IMR-90 (cell line): Measurements from ENCODE around the gene PBOV1. TPM values are rescaled to one million over a fixed set of nuclear protein-coding genes. Genes with fewer than 3 reads are reported as not detected.

Experiments used
- ATAC-seq: fragments of 200-7000 bp; cut with Tn5 transposase; 2 replicates; pipeline ENCODE4 v1.9.1; 2020; ENCODE audit warnings: low read depth, mild to moderate bottlenecking, moderate library complexity
- BruUV-seq: library from RNA; stranded (reverse); fragments of 400-500 nt; replicated peaks from 2 replicates; lab custom pipeline; 2021; lab: Mats Ljungman, UMichigan
- CTCF ChIA-PET: fragments of 300-600 bp; formaldehyde crosslinking; extraction: SDS; loops from one replicate; lab custom pipeline; 2021; ENCODE audit warnings: antibody characterized with exemption; lab: Yijun Ruan, JAX
- POLR2A ChIA-PET: fragments of 300-600 bp; sonication (Branson Sonifier 250); formaldehyde crosslinking; loops from one replicate; lab custom pipeline; 2022; ENCODE audit warnings: antibody characterized with exemption; ENCODE audit not compliant: unreplicated experiment; lab: Charles Lee
- DNase-seq: peaks from one replicate; pipeline ENCODE4 v3.0.0; 2013
- H2AFZ ChIP-seq: replicated peaks from 2 replicates; pipeline ENCODE3; 2013; ENCODE audit warnings: low read length, mild to moderate bottlenecking; ENCODE audit not compliant: poor library complexity
- H2AK5ac ChIP-seq: 2 replicates; pipeline ENCODE4 v1.6.1; 2013; ENCODE audit warnings: low read depth, low read length, inconsistent platforms
- H2AK9ac ChIP-seq: replicated peaks from 2 replicates; pipeline ENCODE3; 2013; ENCODE audit warnings: mild to moderate bottlenecking, low read depth, low read length, moderate library complexity; ENCODE audit not compliant: poor library complexity
- H2BK120ac ChIP-seq: 2 replicates; pipeline ENCODE4 v1.6.1; 2013; ENCODE audit warnings: low read depth, low read length, inconsistent platforms
- H2BK15ac ChIP-seq: 3 replicates; pipeline ENCODE4 v1.6.1; 2013; ENCODE audit warnings: low read depth, low read length, inconsistent platforms
- H2BK20ac ChIP-seq: 2 replicates; pipeline ENCODE4 v1.6.1; 2013; ENCODE audit warnings: low read depth, mild to moderate bottlenecking, inconsistent platforms, low read length, moderate library complexity
- H2BK5ac ChIP-seq: 2 replicates; pipeline ENCODE4 v1.6.1; 2013; ENCODE audit warnings: mild to moderate bottlenecking, low read depth, low read length, inconsistent platforms; ENCODE audit not compliant: poor library complexity, severe bottlenecking
- H3K14ac ChIP-seq: replicated peaks from 2 replicates; pipeline ENCODE4 v1.6.1; 2013; ENCODE audit warnings: low read depth, low read length, inconsistent platforms
- H3K18ac ChIP-seq: 2 replicates; pipeline ENCODE4 v1.6.1; 2013; ENCODE audit warnings: low read depth, low read length, control low read depth
- H3K23ac ChIP-seq: 2 replicates; pipeline ENCODE4 v1.6.1; 2013; ENCODE audit warnings: low read depth, low read length, inconsistent platforms
- H3K27ac ChIP-seq: 2 replicates; pipeline ENCODE4 v1.5.1; 2013; ENCODE audit warnings: mild to moderate bottlenecking, control low read depth, low read length; ENCODE audit not compliant: insufficient read depth
- H3K27me3 ChIP-seq: 2 replicates; pipeline ENCODE4 v1.6.1; 2013; ENCODE audit warnings: low read length; ENCODE audit not compliant: control insufficient read depth, insufficient read depth
- H3K36me3 ChIP-seq: 2 replicates; pipeline ENCODE4 v1.6.1; 2013; ENCODE audit warnings: low read length, mixed read lengths; ENCODE audit not compliant: control insufficient read depth, insufficient read depth
- H3K4ac ChIP-seq: 2 replicates; pipeline ENCODE4 v1.6.1; 2013; ENCODE audit warnings: low read depth, low read length, inconsistent platforms
- H3K4me1 ChIP-seq: 2 replicates; pipeline ENCODE4 v1.6.1; 2013; ENCODE audit warnings: low read length, mixed read lengths; ENCODE audit not compliant: control insufficient read depth, insufficient read depth
- H3K4me2 ChIP-seq: 2 replicates; pipeline ENCODE4 v1.6.1; 2013; ENCODE audit warnings: low read depth, mild to moderate bottlenecking, control low read depth, low read length, moderate library complexity
- H3K4me3 ChIP-seq: 2 replicates; pipeline ENCODE4 v1.5.1; 2013; ENCODE audit warnings: low read depth, mild to moderate bottlenecking, control low read depth, low read length, moderate library complexity; ENCODE audit not compliant: insufficient read depth
- H3K56ac ChIP-seq: 2 replicates; pipeline ENCODE4 v1.6.1; 2013; ENCODE audit warnings: low read length, inconsistent platforms; ENCODE audit not compliant: insufficient read depth; ENCODE audit errors: extremely low read depth
- H3K79me1 ChIP-seq, 2 experiments: 2 replicates each; pipeline ENCODE4 v1.6.1; 2013; ENCODE audit warnings: low read length in 2 of 2, inconsistent platforms in 1 of 2, low read depth in 1 of 2
- H3K9ac ChIP-seq: 2 replicates; pipeline ENCODE4 v1.6.1; 2013; ENCODE audit warnings: low read depth, low read length, control low read depth
- H3K9me1 ChIP-seq: 2 replicates; pipeline ENCODE4 v1.6.1; 2013; ENCODE audit warnings: low read length, inconsistent platforms; ENCODE audit not compliant: insufficient read depth
- H3K9me3 ChIP-seq: 2 replicates; pipeline ENCODE4 v1.6.1; 2013; ENCODE audit warnings: low read length; ENCODE audit not compliant: control insufficient read depth, insufficient read depth
- H4K20me1 ChIP-seq: 2 replicates; pipeline ENCODE4 v1.6.1; 2013; ENCODE audit warnings: low read length, inconsistent platforms; ENCODE audit not compliant: insufficient read depth
- H4K5ac ChIP-seq: 2 replicates; pipeline ENCODE4 v1.6.1; 2013; ENCODE audit warnings: mild to moderate bottlenecking, low read depth, low read length, control low read depth
- H4K8ac ChIP-seq, 2 experiments: 2 replicates each; pipeline ENCODE4 v1.6.1; 2013; ENCODE audit warnings: low read depth in 2 of 2, low read length in 2 of 2, control low read depth in 1 of 2, inconsistent platforms in 1 of 2
- H4K91ac ChIP-seq: 2 replicates; pipeline ENCODE4 v1.6.1; 2013; ENCODE audit warnings: low read depth, low read length, inconsistent platforms; ENCODE audit not compliant: insufficient read depth
- BHLHE40 ChIP-seq: fragments of 150-350 bp; IDR thresholded peaks from 2 replicates; pipeline ENCODE4 v1.6.1; 2016; ENCODE audit warnings: mild to moderate bottlenecking, low read depth, low read length
- CEBPB ChIP-seq: IDR thresholded peaks from 2 replicates; pipeline ENCODE4 v1.6.1; 2012; ENCODE audit warnings: low read depth, low read length, improper control_type of control experiment
- CHD1 ChIP-seq: IDR thresholded peaks from 2 replicates; pipeline ENCODE4 v1.6.1; 2012; ENCODE audit warnings: low read depth, low read length, improper control_type of control experiment
- FOS ChIP-seq: fragments of 150-350 bp; IDR thresholded peaks from 2 replicates; pipeline ENCODE4 v1.6.1; 2016; ENCODE audit warnings: low read depth, low read length
- MAFK ChIP-seq: IDR thresholded peaks from 2 replicates; pipeline ENCODE4 v1.6.1; 2012; ENCODE audit warnings: low read depth, low read length, improper control_type of control experiment
- MAZ ChIP-seq: IDR thresholded peaks from 2 replicates; pipeline ENCODE4 v1.6.1; 2012; ENCODE audit warnings: low read depth, mild to moderate bottlenecking, low read length, improper control_type of control experiment, moderate library complexity, borderline replicate concordance
- MXI1 ChIP-seq: IDR thresholded peaks from 2 replicates; pipeline ENCODE4 v1.6.1; 2012; ENCODE audit warnings: low read depth, mild to moderate bottlenecking, low read length, moderate library complexity, borderline replicate concordance
- NFE2L2 ChIP-seq: fragments of 150-350 bp; IDR thresholded peaks from 2 replicates; pipeline ENCODE4 v1.6.1; 2016; ENCODE audit warnings: low read depth, mild to moderate bottlenecking, low read length
- RAD21 ChIP-seq: IDR thresholded peaks from 2 replicates; pipeline ENCODE4 v1.6.1; 2012; ENCODE audit warnings: low read length, improper control_type of control experiment
- RCOR1 ChIP-seq: IDR thresholded peaks from 2 replicates; pipeline ENCODE4 v1.6.1; 2012; ENCODE audit warnings: mild to moderate bottlenecking, low read length, improper control_type of control experiment; ENCODE audit not compliant: insufficient replicate concordance
- SMC3 ChIP-seq: fragments of 150-350 bp; IDR thresholded peaks from 2 replicates; pipeline ENCODE4 v1.6.1; 2016; ENCODE audit warnings: low read depth, mild to moderate bottlenecking, antibody characterized with exemption, low read length, moderate library complexity
- WGBS, 2 experiments: methylation state at CpG; one replicate each; pipeline versions ENCODE4 v1.1.5 to v1.1.7; 2013; ENCODE audit warnings: missing lambda C conversion rate in 2 of 2; ENCODE audit not compliant: insufficient read length in 1 of 2; ENCODE audit errors: extremely low coverage in 2 of 2; 5-methylcytosine and 5-hydroxymethylcytosine counted together
- dilution Hi-C: fragments of 300-500 bp; cut with HindIII; formaldehyde crosslinking; loops from one replicate; pipeline ENCODE4 v1.14.3; 2018; ENCODE audit warnings: low sequenced_read_pairs; ENCODE audit not compliant: unreplicated experiment
- in situ Hi-C: fragments of 300-500 bp; cut with MboI; formaldehyde crosslinking; loops from 3 replicates; pipeline ENCODE4 v1.14.3; 2019; ENCODE audit warnings: low sequenced_read_pairs, inconsistent platforms, mixed read lengths
- intact Hi-C: fragments of 100-400 bp; cut with micrococcal nuclease; formaldehyde crosslinking; loops from 2 replicates; pipeline ENCODE4 v1.10.0; 2022
- polyA plus RNA-seq, 3 experiments: library from polyadenylated mRNA; depleted of rRNA; stranded (reverse); fragments of >200 nt; gene quantifications; 2 replicates each; pipeline ENCODE4 v1.2.3, GENCODE V29; 2012; ENCODE audit warnings: low replicate concordance in 1 of 3
- total RNA-seq: library from RNA; depleted of rRNA; stranded (reverse); fragments of >200 nt; gene quantifications from 2 replicates; pipeline ENCODE4 v1.2.3, GENCODE V29; 2012
- TF ChIP-seq, protein P1 (sequence below): fragments of 150-350 bp; IDR thresholded peaks from 2 replicates; pipeline ENCODE4 v1.6.1; 2017; ENCODE audit warnings: mild to moderate bottlenecking, antibody characterized with exemption, low read length, low read depth
- TF ChIP-seq, protein P2 (sequence below): fragments of 150-350 bp; IDR thresholded peaks from 2 replicates; pipeline ENCODE4 v1.6.1; 2016; ENCODE audit warnings: low read depth, mild to moderate bottlenecking, low read length, moderate library complexity, borderline replicate concordance
- TF ChIP-seq, protein P3 (sequence below): conservative IDR thresholded peaks from 2 replicates; pipeline ENCODE4 v1.5.1; 2012; ENCODE audit warnings: mild to moderate bottlenecking, low read depth, low read length, improper control_type of control experiment

Gene PBOV1
- total and polyA plus RNA-seq, 2 of the 4 experiments (the other 2 are of a cell fraction), result not detected

DNA sequence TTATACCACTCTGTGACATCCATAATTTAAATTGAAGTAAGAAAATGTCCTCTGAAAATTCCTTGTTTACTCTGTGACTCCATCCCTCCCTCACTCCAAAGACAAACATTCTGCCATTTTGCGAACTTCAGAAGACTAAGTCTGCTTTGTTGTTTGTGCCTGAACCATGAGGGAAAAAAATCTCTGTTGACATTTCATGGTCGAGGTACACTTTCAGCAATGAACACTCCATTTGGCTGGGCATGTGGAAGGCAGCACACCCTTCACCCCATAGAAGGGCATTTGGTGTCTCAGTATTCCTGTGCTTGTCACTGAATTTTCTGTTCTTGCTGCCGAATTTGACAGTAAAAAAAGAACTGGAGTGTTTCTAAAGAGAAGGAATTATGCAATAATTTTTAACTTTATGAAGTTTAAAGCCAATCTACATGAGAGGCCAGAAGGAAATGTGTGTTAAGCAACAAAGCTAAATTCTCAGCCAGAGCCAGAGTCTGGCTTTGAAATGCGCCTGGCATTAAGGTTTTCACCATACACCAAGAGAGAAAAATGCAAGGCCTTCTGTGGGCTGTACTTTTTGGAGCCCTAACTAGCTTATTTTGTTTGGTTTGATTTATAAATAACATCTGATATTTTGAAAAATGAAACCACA lies 4.7 kb upstream of the PBOV1 start:
- H4K91ac ChIP-seq, result no peak overlapping the region
- H2BK5ac ChIP-seq, result no peak overlapping the region
- no peak overlapping the region for H2BK120ac ChIP-seq
- no peaks in the 10 kb centered on the region for H3K4me1 ChIP-seq
- H3K9ac ChIP-seq, result no peak overlapping the region
- H3K9me1 ChIP-seq, result no peaks in the 10 kb centered on the region
- no peak overlapping the region for H3K27ac ChIP-seq
- no peak for TF ChIP-seq RCOR1
- TF ChIP-seq, protein P1, sequence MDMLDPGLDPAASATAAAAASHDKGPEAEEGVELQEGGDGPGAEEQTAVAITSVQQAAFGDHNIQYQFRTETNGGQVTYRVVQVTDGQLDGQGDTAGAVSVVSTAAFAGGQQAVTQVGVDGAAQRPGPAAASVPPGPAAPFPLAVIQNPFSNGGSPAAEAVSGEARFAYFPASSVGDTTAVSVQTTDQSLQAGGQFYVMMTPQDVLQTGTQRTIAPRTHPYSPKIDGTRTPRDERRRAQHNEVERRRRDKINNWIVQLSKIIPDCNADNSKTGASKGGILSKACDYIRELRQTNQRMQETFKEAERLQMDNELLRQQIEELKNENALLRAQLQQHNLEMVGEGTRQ, result no peak
- TF ChIP-seq SMC3, result no peak
- TF ChIP-seq CEBPB, result no peak
- no peak for TF ChIP-seq CHD1
- TF ChIP-seq, protein P2, sequence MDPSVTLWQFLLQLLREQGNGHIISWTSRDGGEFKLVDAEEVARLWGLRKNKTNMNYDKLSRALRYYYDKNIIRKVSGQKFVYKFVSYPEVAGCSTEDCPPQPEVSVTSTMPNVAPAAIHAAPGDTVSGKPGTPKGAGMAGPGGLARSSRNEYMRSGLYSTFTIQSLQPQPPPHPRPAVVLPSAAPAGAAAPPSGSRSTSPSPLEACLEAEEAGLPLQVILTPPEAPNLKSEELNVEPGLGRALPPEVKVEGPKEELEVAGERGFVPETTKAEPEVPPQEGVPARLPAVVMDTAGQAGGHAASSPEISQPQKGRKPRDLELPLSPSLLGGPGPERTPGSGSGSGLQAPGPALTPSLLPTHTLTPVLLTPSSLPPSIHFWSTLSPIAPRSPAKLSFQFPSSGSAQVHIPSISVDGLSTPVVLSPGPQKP, result no peak
- no peak for TF ChIP-seq BHLHE40
- TF ChIP-seq, protein P3, sequence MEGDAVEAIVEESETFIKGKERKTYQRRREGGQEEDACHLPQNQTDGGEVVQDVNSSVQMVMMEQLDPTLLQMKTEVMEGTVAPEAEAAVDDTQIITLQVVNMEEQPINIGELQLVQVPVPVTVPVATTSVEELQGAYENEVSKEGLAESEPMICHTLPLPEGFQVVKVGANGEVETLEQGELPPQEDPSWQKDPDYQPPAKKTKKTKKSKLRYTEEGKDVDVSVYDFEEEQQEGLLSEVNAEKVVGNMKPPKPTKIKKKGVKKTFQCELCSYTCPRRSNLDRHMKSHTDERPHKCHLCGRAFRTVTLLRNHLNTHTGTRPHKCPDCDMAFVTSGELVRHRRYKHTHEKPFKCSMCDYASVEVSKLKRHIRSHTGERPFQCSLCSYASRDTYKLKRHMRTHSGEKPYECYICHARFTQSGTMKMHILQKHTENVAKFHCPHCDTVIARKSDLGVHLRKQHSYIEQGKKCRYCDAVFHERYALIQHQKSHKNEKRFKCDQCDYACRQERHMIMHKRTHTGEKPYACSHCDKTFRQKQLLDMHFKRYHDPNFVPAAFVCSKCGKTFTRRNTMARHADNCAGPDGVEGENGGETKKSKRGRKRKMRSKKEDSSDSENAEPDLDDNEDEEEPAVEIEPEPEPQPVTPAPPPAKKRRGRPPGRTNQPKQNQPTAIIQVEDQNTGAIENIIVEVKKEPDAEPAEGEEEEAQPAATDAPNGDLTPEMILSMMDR, result no peak
- no peak for TF ChIP-seq NFE2L2
- TF ChIP-seq MAZ, result no peak
- no peak for TF ChIP-seq MXI1
- no peak for TF ChIP-seq MAFK
- TF ChIP-seq FOS, result no peak
- no peak for TF ChIP-seq RAD21
- H4K8ac ChIP-seq, result no peak overlapping the region
- H3K4me2 ChIP-seq, result no peak overlapping the region
- WGBS, 2 experiments, result no CpG with 5 or more reads among the region's 4 CpGs
- H4K20me1 ChIP-seq, result no peaks in the 10 kb centered on the region
- H2AK9ac ChIP-seq, result no peak overlapping the region
- H2AFZ ChIP-seq, result no peak overlapping the region
- no peak overlapping the region for H3K4me3 ChIP-seq
- H2AK5ac ChIP-seq, result no peak overlapping the region
- no TSS peak for BruUV-seq
- H3K23ac ChIP-seq, result no peak overlapping the region
- no peak overlapping the region for H3K56ac ChIP-seq
- ATAC-seq, result no peak
- ChIA-PET POLR2A (no interaction called here), CTCF (no interaction called here)
- dilution Hi-C loops (no loop called here), in situ Hi-C loops (no loop called here), intact Hi-C loops (no loop called here)
- no peak overlapping the region for H3K18ac ChIP-seq
- H4K5ac ChIP-seq, result no peak overlapping the region
- H2BK15ac ChIP-seq, result no peak overlapping the region
- peaks cover 19% of the 10 kb centered on the region for H3K27me3 ChIP-seq
- no peak overlapping the region for H3K14ac ChIP-seq
- no peaks in the 10 kb centered on the region for H3K36me3 ChIP-seq
- no peak for DNase-seq
- no peak overlapping the region for H2BK20ac ChIP-seq
- H3K79me1 ChIP-seq, result no peaks in the 10 kb centered on the region
- no peaks in the 10 kb centered on the region for H3K9me3 ChIP-seq
- no peak overlapping the region for H3K4ac ChIP-seq
